HG02884 (cell line): Measurements from ENCODE around the gene BPIFA1.

Source experiments
- ATAC-seq: cut with Tn5 transposase; IDR thresholded peaks from one replicate; pipeline ENCODE4 v1.9.1; 2021; ENCODE audit warnings: mild to moderate bottlenecking, moderate library complexity; ENCODE audit not compliant: unreplicated experiment

The BPIFA1 gene

DNA sequence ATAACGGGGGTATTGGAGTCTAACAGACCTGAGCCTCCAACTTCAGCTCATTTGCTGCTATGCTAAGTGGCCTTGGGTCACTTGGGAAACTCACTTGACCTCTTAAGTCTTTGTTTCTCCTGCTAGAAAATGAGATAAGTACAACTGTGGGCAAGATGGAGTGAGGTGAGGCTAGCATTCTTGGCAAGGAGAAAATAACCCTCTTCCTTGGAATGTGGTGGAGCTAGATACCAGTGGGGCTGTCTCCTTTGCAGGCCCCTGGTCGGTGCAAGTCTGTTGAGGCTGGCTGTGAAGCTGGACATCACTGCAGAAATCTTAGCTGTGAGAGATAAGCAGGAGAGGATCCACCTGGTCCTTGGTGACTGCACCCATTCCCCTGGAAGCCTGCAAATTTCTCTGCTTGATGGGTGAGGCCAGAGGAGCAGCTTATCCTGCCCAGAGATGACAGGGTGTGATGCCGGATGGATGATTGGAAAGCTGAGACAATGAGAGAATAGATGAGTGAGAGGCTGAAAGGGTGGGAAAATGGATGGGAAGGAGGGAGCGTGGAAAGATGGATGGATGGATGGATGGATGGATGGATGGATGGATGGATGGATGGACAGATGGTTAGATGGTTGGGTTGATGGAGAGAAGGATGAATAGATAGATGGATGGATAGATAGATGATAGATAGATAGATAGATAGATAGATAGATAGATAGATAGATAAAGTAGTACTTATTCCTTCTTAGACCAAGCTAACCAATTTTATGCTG lies 4.4 kb downstream of the BPIFA1 start:
- no peak for ATAC-seq

DNA sequence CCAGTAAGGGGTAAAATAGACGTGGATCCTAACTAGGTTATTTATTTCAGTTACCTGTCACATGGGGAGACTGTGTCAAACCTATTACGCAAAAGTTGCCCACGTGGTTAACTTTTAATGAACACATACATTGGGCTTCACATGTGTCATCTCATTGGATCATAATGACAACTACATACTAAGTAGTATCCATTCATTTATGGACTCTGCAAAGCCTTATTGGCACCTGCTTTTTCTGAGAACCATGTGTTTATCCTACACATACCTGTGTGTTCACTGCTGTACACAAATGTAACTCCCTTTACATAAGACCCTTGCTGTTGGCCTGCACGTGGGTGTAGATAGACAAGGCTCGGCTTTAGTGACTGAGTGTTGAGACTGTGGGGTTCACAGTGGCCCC lies 5.1 kb downstream of the BPIFA1 start:
- ATAC-seq = no peak

DNA sequence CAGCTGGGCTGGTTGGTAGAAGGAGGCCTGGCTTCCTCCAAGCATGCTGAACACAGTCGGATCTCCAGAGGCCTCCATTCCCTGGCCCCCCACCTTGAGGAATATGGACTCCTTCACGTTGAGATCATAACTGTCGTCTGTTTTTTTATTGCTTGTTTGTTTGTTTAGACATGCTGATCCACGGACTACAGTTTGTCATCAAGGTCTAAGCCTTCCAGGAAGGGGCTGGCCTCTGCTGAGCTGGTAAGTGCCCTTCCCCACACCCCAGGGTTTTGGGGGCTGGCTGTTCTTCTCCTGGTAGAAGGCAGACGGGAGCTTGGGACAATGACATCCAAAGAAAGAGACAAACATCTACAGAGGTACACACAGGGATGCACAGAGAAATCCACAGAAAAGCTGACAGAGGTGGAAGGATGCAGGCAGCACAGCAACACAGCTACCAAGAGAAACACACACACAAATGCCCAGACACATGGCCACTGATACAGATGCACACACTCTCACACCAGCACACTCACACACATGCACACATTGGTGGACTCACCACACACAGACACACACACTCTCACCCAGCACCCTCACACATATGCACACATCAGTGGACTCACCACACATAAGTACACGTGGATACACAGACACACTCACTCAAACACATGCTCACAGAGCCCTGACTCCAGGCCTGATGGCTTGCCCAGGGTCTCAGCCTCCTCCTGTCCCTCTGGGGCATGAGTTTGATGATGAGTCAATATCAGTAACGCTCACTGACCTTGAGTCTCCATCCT lies 6.7 kb downstream of the BPIFA1 start:
- no peak for ATAC-seq

DNA sequence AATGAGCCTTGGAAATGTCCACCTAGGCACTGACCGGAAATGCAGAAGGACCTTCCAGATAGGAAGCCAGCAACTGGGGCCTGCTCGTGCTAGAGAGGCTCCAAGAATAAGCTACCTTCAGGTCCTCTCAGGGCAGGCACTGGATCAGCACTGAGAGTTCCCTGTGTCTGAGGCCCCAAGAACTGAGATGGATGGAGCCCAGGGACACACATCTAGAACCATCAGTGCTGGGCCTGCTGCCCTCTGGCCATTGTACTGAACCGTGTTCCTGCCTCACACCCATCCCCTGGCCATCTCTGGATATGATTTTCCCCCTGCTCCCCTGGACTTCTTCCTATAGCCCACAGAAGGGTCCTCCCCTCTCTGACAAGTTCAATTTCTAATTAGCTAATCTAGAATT lies 10.3 kb downstream of the BPIFA1 start:
- ATAC-seq = no peak

DNA sequence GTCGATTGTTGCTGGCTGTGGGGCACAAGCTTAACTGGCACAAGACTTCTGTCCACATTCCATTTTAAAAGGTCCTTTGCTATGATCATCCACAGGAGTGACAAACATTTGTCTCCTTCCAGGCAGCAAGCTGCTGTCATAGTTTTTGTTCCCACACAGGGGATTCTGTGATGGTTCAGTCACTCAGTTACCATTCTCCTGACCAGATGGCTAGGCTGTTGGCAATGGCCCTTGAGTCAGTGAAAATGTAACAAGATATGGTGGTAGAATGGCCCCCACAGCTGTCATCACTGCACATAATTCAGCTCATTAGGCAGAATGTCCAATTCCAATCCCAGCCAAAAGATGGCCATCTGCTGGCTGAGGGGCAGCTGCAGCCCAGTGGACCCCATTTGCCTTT lies 13.7 kb downstream of the BPIFA1 start:
- ATAC-seq = no peak

DNA sequence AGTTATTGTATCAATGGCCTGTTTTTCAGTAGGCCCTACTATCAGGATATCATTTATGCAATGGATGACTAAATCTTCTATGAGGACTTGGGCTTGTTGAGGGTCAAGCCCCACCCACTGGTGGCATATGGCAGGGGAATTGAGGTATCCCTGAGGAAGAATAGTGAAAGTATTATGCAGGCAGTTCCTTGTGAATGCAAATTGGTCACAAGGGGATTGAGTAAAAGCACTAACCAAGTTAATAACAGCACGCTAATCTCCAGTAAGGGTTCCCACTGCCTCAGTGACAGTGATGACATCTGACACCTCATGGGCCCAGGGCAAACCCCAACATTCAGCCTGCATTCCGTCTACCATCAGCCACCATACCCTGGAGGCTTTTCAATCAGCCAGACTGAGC lies 14.9 kb downstream of the BPIFA1 start:
- ATAC-seq = no peak

DNA sequence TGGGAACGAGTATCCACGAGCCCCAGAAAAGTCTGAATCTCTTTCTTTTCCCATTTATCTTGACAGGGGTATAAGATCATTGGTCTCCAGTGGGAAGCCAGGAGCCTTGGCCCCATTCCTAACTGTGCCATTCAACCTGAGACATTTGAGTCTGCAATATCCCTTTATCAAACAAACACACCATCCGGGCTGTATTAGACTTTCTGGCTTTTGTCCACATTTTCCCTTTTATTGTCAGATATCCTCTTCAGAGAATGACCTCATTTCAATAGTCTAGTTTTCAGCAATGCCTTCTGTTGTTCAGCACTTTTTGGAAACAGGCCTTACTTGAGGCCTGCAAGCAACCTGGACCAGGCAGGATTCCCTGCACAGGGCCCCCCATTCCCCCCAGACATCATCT lies 15.7 kb downstream of the BPIFA1 start:
- no peak for ATAC-seq

DNA sequence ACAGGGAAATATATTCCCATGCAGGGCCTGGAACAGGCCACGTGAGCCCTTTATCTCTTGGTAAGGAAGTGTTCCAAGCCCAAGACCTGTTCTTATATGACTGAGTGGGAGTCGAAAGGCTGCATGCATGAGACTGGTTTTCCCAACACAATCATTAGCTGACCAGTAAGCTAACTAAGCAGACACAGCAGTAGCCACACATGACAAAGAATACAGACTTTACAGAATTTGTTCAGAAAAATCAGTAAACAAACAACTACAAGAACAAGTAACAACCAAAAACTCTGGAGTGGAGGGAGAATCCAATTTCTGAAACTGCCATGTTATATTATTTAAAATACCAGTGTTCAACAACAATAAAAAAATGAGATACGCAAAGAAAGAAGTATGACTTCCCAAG lies 16.7 kb downstream of the BPIFA1 start:
- ATAC-seq = no peak

DNA sequence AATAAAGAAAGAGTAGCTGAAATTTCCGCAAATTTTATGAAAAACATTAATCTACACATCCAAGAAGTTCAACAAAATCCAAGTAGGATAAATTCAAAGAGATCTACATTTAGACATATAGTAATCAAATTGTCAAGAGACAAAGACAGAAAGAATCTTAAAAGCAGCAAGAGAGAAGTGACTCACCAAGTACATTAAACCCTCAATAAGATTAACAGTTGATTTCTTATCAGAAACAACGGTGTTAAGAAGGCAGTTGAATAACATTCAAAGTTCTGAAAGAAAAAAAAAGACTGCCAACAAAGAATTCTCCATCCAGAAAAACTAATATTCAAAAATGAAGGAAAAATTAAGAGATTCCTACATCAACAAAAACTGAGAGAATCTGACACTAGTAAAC lies 19.2 kb downstream of the BPIFA1 start:
- ATAC-seq = no peak

DNA sequence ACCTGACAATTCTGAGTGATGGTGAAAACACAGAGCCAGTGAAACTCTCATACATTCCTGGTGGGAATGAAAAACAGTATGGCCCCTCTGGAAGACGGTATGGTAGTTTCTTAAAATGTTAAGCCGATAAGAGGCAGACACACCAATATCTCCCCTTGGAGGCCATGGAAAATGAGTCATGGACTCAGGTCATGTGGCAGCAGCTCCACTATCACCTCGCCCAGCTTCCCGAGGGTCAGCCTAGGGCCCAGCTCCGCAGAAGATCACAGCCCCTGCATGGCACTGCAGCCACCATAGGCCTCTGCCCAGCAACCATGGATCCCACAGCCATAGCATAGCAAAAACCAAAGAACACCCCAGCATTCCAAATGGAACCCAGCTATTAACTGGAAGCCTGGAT lies 21.4 kb downstream of the BPIFA1 start:
- ATAC-seq = no peak

DNA sequence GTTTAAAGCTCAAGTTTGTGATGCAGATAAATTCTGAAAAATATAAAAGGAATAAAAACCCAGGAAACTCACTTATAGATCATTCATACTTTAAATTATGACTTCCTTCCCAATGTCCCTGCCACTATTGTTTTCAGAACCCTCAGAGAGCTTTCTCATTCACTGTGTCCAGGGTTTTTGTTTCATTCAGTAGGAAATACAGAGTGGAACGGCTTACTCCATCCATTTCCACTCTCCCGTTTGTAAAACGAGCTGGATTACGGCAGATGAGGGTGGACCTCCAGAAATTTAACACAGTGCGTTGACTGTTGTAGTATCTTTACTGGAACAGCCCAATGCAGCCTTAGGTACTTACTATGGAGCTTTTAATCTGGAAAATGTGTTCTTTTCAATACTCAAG lies 23.6 kb downstream of the BPIFA1 start:
- no peak for ATAC-seq

DNA sequence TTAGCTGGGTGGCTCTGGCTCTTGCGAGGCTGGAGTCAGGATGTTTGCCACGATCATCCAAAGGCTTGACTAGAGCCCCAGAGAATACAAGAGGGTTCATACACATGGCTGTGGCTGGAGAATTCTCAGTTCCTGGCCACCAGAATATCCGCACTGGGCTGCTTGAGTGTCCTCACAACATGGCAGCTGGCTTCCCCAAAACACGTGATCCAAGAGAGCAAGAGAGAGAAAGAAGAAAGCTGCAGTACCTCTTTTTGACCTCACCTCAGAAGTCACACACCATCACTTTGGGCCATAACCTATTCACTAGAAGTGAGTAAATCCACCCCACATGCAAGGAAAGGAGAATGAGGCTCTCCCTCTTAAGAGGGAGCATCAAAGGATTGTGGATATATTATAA lies 25.7 kb downstream of the BPIFA1 start:
- no peak for ATAC-seq

DNA sequence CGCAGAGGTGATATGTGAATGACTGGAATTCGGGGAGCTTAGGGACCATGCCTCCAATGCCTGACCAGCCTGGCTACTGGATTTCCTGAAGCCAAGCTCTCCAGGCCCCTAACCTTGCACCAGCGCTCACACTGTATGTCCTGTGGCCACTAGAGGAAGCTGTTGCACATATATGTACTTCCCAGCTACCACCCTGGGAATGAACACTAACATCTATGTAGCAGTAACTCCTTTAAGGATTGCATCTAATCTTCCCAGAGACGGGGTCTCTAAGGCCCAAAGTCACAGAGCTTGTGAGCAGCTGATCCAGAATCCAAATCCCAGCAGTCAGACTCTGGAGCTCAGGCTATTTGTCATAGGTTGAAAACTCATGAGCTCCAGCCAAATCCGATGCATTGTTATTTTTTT lies 26.9 kb downstream of the BPIFA1 start:
- no peak for ATAC-seq

DNA sequence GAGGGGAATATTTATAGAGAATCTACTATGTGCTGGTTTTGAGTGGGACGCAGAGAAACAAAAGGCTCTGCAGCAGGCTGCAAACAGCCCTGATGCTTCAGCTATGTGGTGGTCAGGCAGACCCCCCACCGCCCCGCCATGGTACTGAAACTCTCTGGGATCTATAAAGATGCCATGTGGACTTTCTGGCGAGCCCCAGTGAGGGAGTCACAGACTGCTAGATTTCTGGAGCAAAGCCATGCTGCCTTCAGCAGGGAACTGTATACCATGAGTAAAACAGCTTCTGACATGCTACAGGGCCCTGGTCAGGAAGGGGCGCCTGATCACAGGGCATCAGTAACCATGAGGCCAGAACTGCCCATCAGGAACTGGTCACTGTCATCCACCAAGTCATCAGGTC lies 28.0 kb downstream of the BPIFA1 start:
- no peak for ATAC-seq

DNA sequence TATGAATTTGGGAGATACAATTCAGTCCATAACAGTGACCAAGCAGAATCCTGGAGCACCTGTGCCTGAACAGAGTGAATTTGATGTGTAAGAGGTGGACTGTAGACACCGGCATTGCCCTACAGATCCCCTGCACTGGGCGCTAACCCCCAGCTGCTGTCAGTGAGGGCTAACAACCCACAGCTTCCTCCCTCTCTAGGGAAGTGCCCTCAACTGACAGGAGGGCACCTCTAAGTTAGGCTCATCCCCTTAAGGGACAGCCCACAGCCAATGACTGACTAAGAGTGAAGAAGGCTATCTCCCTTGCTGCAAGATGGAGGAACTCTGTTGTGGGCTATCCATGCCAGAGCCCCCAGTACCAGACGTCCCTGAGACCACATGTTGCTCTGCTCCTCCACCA lies 31.9 kb downstream of the BPIFA1 start:
- ATAC-seq = no peak

DNA sequence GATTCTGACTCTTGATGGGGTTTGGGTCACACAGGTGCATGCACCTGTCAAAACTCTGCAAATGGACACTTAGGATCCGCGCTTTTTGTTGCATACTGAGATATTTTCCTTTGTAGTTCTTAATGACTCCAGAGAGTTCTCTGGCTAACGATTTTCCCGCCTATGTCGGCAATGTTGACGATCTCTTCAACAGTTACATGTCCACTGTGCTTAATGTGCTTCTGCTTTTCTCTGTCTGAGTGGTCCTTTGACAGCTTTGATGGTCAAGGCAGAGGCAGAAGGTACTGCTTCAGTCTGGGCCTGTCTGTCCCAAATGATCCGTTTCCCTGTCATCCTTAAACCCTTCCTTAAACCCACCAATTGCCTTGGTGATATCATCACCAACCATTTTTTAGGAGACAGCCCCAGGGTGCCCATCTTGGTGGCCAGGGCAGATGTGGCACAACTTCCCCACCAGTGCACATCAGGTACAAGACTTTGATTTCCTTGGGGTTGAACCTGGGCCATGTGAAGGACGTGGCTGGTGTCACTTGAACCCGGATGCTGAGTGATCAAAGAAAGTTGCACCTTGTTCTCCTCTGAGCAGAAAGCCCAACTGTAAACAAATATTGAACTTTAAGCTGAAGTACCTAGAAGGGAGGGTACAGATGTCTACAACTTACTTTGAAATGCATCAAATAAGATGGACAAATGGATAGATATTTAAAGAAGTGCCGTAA lies 36.5 kb downstream of the BPIFA1 start:
- no peak for ATAC-seq

DNA sequence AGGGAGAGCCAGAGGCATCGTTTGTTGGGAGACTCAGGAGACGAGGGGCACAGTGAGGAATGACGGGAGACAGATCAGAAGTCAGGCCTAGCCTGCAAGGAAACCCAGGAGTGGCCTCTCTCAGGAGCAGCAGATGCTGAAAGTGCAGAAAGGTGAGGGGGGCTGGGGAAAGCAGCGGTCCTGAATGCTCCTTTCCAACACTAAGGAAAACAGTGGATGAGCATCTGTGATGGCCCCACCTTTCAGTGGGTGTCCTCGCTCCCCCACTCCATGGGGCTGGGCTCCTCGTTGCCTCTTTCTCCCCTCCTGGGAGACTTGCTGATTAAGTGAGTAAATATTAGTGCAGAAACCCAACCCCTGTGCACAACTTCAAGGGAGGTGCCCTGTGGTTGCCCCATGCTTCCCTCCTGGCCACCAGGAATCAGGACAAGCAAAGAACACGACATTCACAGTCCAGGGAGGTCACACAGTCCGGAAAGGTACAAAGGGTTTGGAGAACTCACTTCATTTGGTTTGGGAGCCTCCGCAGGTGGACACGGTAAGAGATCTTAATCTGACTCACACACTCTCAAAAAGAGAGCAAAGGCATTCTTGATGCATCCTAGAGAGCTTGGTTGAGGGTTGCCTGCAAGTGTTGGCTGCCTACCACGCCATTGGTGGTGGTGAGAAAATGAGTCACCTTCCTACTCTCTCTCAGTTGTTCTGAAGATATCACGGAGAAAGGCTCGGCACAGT lies 37.5 kb downstream of the BPIFA1 start:
- ATAC-seq = no peak

DNA sequence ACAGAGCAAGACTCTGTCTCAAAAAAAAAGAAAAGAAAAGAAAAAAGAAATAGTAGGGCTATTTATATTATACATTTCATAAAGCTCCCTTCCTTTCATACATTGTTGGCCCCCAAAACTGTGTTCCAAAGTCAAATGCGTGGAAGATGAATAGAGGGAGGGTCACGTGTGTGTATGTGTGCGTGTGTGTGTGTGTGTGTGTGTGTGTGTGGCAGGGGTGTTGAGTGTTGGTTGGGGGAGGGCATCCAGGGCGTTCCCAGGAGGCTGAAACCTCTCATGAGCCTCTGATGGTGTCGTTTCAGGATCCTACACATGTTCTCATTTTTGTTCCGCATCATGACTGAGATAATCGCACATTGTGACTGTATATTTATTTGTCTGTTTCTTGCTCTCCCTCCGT lies 39.4 kb downstream of the BPIFA1 start:
- ATAC-seq = no peak

DNA sequence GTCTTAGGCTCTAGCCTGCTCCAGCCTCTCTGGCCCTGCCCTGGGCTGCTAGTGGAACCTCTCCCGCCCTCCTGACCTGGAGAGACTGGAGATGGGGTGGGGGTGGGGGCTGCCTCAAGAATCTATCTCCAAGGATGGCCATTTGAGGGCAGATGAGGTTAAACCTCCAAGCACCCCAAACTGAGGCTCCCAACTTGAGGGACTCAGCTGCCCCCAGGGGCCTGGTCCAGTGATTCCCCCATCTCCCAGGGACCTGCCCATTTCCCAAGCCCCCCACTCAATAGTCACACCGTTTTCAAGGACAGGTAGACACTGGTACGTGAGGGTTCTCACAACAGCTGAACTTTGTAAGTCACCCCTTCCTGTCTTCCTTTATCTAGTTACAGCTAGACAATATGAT lies 40.1 kb downstream of the BPIFA1 start:
- no peak for ATAC-seq

DNA sequence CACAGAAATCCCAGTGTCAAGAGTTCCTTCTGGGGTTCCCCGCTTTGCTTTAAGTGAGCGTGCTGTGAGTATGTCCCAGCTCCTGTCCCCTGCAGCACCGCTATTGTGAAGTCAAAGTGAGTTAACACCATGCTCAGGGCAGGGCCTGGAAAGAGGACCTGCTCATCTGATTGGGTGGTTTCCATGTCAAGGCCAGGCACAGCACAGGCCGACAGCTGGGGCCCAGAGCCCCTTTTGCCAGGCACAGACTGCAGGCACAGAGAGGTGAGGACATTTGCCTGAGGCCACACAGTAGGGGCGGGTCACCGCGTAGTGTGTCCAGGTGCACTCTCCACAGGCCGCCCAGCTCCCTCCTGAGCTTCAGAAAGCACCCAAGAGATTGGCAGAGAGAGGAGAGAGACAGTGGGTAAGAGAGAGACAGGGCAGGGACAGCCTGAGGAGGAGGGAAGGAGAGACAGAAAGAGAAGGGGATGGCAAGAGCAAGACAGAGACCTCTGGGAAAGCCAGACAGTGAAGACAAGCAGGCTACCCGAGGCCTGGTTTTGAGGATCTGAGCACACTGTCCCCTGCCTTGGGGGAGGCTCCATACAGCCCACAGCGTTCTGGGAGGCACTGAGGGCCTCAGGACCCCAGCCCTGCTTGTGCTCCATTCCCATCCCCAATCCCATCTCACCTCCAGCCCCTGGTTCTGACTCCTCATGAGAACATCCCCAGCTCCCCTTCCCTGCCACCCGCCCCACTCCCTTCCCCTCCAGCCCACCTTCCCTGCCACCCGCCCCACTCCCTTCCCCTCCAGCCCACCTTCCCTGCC lies 40.7 kb downstream of the BPIFA1 start:
- no peak for ATAC-seq
